SH-SY5Y (cell line): ENCODE data around the gene SPTBN4.

Experiments
- GATA2 ChIP-seq: IDR thresholded peaks from 2 replicates; pipeline ENCODE4 v1.6.1; 2011; ENCODE audit warnings: mild to moderate bottlenecking, low read depth, low read length
- GATA3 ChIP-seq: IDR thresholded peaks from 2 replicates; pipeline ENCODE4 v1.6.1; 2011; ENCODE audit warnings: low read depth, mild to moderate bottlenecking, low read length, moderate library complexity

- no peak for TF ChIP-seq GATA2
- no peak for TF ChIP-seq GATA3
Observed at GRCh38 chr19:40559394-40559793, 92.6 kb downstream of the SPTBN4 start.
